H1 (cell line): Measurements from ENCODE around the gene NKAPD1. TPM values are rescaled to one million over a fixed set of nuclear protein-coding genes. Genes with fewer than 3 reads are reported as not detected.

ENCODE experiments used
- CTCF ChIA-PET: fragments of 300-600 bp; sonication (Branson Sonifier 250); formaldehyde crosslinking; loops from one replicate; lab custom pipeline; 2021; ENCODE audit not compliant: partially characterized antibody; lab: Charles Lee
- POLR2A ChIA-PET: fragments of 300-600 bp; sonication (Branson Sonifier 250); formaldehyde crosslinking; loops from one replicate; lab custom pipeline; 2021; ENCODE audit warnings: inconsistent platforms; ENCODE audit not compliant: partially characterized antibody; lab: Charles Lee
- DNase-seq, 2 experiments: peaks; one replicate each; pipeline versions ENCODE4 v3.0.0 to v3.0.0-alpha.2; 2010 to 2022; ENCODE audit warnings: low spot score in 2 of 2, low read depth in 1 of 2, mixed read lengths in 1 of 2
- FAIRE-seq: peaks from 2 replicates; lab custom pipeline; 2011; peaks lifted over from hg19 to GRCh38; lab: Jason Lieb, UNC
- H2AFZ ChIP-seq: 2 replicates; pipeline ENCODE4 v1.8.1; 2012; ENCODE audit warnings: low read length, inconsistent platforms
- H2AK5ac ChIP-seq: 2 replicates; pipeline ENCODE4 v1.6.1; 2013; ENCODE audit warnings: low read depth, low read length
- H2BK120ac ChIP-seq: replicated peaks from 2 replicates; pipeline ENCODE3; 2013; ENCODE audit warnings: low read depth, low read length, inconsistent platforms
- H2BK12ac ChIP-seq: 2 replicates; pipeline ENCODE4 v1.6.1; 2013; ENCODE audit warnings: low read depth, low read length
- H2BK15ac ChIP-seq: 2 replicates; pipeline ENCODE4 v1.6.1; 2013; ENCODE audit warnings: low read length
- H2BK20ac ChIP-seq: 2 replicates; pipeline ENCODE4 v1.6.1; 2013; ENCODE audit warnings: low read length
- H2BK5ac ChIP-seq: 2 replicates; pipeline ENCODE4 v1.6.1; 2013; ENCODE audit warnings: low read depth, low read length
- H3K14ac ChIP-seq: 2 replicates; pipeline ENCODE4 v1.6.1; 2013; ENCODE audit warnings: inconsistent platforms; ENCODE audit not compliant: insufficient read length
- H3K18ac ChIP-seq: 2 replicates; pipeline ENCODE4 v1.6.1; 2013; ENCODE audit warnings: low read length; ENCODE audit errors: extremely low read depth
- H3K23ac ChIP-seq: 2 replicates; pipeline ENCODE4 v1.6.1; 2013; ENCODE audit warnings: inconsistent platforms; ENCODE audit not compliant: insufficient read length
- H3K23me2 ChIP-seq: 2 replicates; pipeline ENCODE4 v1.6.1; 2013; ENCODE audit warnings: low read depth, low read length
- H3K27ac ChIP-seq: 2 replicates; pipeline ENCODE4 v1.6.1; 2011; ENCODE audit warnings: low read depth, low read length, inconsistent platforms
- H3K27me3 ChIP-seq, 4 experiments: replicated peaks in 1 of 4; 1 replicate in 1 of 4; 2 replicates in 3 of 4; pipeline versions ENCODE4 v1.6.1 to v1.8.1; 2011 to 2013; ENCODE audit warnings: low read length in 3 of 4, mild to moderate bottlenecking in 3 of 4, inconsistent platforms in 2 of 4, mixed read lengths in 2 of 4, moderate library complexity in 1 of 4; ENCODE audit not compliant: control insufficient read depth in 3 of 4, insufficient read depth in 3 of 4; ENCODE audit errors: extremely low read depth in 1 of 4
- H3K36me3 ChIP-seq, 4 experiments: 2 replicates each; pipeline versions ENCODE4 v1.6.1 to v1.8.1; 2011 to 2013; ENCODE audit warnings: mild to moderate bottlenecking in 4 of 4, low read length in 3 of 4, moderate library complexity in 2 of 4, control low read depth in 1 of 4, inconsistent platforms in 1 of 4; ENCODE audit not compliant: insufficient read depth in 4 of 4, control insufficient read depth in 2 of 4
- H3K4ac ChIP-seq: replicated peaks from 2 replicates; pipeline ENCODE3; 2013; ENCODE audit warnings: low read length, low read depth, mixed read lengths, inconsistent platforms; ENCODE audit not compliant: insufficient read length
- H3K4me1 ChIP-seq, 4 experiments: replicated peaks in 1 of 4; 1 replicate in 1 of 4; 2 replicates in 3 of 4; pipeline versions ENCODE4 v1.6.1 to v1.8.1; 2011 to 2013; ENCODE audit warnings: low read length in 3 of 4, inconsistent platforms in 2 of 4, mixed read lengths in 1 of 4; ENCODE audit not compliant: insufficient read depth in 4 of 4, control insufficient read depth in 3 of 4
- H3K4me2 ChIP-seq, 2 experiments: 2 replicates each; pipeline versions ENCODE4 v1.6.1 to v1.8.1; 2011 to 2013; ENCODE audit warnings: low read depth in 2 of 2, low read length in 2 of 2, control low read depth in 1 of 2, inconsistent platforms in 1 of 2, mild to moderate bottlenecking in 1 of 2; ENCODE audit not compliant: insufficient read depth in 1 of 2
- H3K4me3 ChIP-seq, 4 experiments: fragments of 200-600, 300-600 bp in 1 of 4; sonication (generic), shearing (Covaris generic), sonication (Bioruptor Twin) in 1 of 4; 2 replicates each; pipeline versions ENCODE4 v1.5.1 to v1.8.1; 2011 to 2016; ENCODE audit warnings: low read length in 4 of 4, low read depth in 3 of 4, control low read depth in 2 of 4, inconsistent platforms in 2 of 4, mild to moderate bottlenecking in 2 of 4, mixed read lengths in 1 of 4, moderate library complexity in 1 of 4; ENCODE audit not compliant: insufficient read depth in 2 of 4; ENCODE audit errors: extremely low read depth in 1 of 4
- H3K56ac ChIP-seq: replicated peaks from 2 replicates; pipeline ENCODE3; 2013; ENCODE audit warnings: low read depth, mild to moderate bottlenecking, mixed read lengths, low read length, inconsistent platforms; ENCODE audit not compliant: insufficient read length
- H3K79me1 ChIP-seq: 2 replicates; pipeline ENCODE4 v1.6.1; 2013; ENCODE audit warnings: low read depth, low read length, control low read depth
- H3K79me2 ChIP-seq, 2 experiments: 2 replicates each; pipeline versions ENCODE4 v1.6.1 to v1.8.1; 2012 to 2013; ENCODE audit warnings: low read length in 2 of 2, mild to moderate bottlenecking in 2 of 2, inconsistent platforms in 1 of 2; ENCODE audit not compliant: insufficient read depth in 2 of 2, control insufficient read depth in 1 of 2
- H3K9ac ChIP-seq, 4 experiments: replicated peaks in 1 of 4; 1 replicate in 1 of 4; 2 replicates in 3 of 4; pipeline versions ENCODE4 v1.6.1 to v1.8.1; 2011 to 2013; ENCODE audit warnings: low read depth in 3 of 4, low read length in 3 of 4, control low read depth in 2 of 4, mild to moderate bottlenecking in 2 of 4, moderate library complexity in 2 of 4, inconsistent platforms in 1 of 4; ENCODE audit errors: extremely low read depth in 1 of 4
- H3K9me3 ChIP-seq, 2 experiments: 2 replicates each; pipeline versions ENCODE4 v1.6.1 to v1.8.1; 2012 to 2013; ENCODE audit warnings: mild to moderate bottlenecking in 2 of 2, moderate library complexity in 2 of 2, control low read depth in 1 of 2, inconsistent platforms in 1 of 2, low read depth in 1 of 2, low read length in 1 of 2, mixed read lengths in 1 of 2; ENCODE audit not compliant: insufficient read depth in 2 of 2
- H4K20me1 ChIP-seq, 2 experiments: replicated peaks in 1 of 2; 2 replicates each; pipeline versions ENCODE3 to v1.8.1; 2011 to 2013; ENCODE audit warnings: inconsistent platforms in 2 of 2, low read length in 2 of 2, mild to moderate bottlenecking in 1 of 2; ENCODE audit not compliant: insufficient read depth in 2 of 2, control insufficient read depth in 1 of 2
- H4K5ac ChIP-seq: 2 replicates; pipeline ENCODE4 v1.6.1; 2013; ENCODE audit warnings: low read length, low read depth, mixed read lengths, inconsistent platforms; ENCODE audit not compliant: insufficient read length
- H4K8ac ChIP-seq: 2 replicates; pipeline ENCODE4 v1.8.0; 2013; ENCODE audit warnings: mild to moderate bottlenecking, moderate library complexity, low read length, inconsistent platforms; ENCODE audit not compliant: insufficient read depth; ENCODE audit errors: extremely low read depth
- H4K91ac ChIP-seq: replicated peaks from 2 replicates; pipeline ENCODE3; 2013; ENCODE audit warnings: low read length, mixed read lengths, inconsistent platforms; ENCODE audit not compliant: insufficient read length
- BCL11A ChIP-seq, 2 experiments: IDR thresholded peaks; one replicate each; pipeline ENCODE4 v1.6.1; 2011; ENCODE audit warnings: low read depth in 2 of 2, low read length in 2 of 2, mild to moderate bottlenecking in 2 of 2
- CBX8 ChIP-seq: fragments of 300-800, 300-1000 bp; sonication (generic); IDR thresholded peaks from 2 replicates; pipeline ENCODE4 v1.7.1; 2016; ENCODE audit warnings: low read depth, low read length, borderline replicate concordance
- JUN ChIP-seq: IDR thresholded peaks from 2 replicates; pipeline ENCODE4 v1.6.1; 2011; ENCODE audit warnings: low read depth, mild to moderate bottlenecking, improper control_type of control experiment, low read length
- KDM5A ChIP-seq: fragments of 200-600 bp; IDR thresholded peaks from 2 replicates; pipeline ENCODE4 v1.7.1; 2012; ENCODE audit warnings: mild to moderate bottlenecking, low read length, inconsistent platforms, mixed read lengths
- PHF8 ChIP-seq: fragments of 200-600 bp; sonication (generic); conservative IDR thresholded peaks from 2 replicates; pipeline ENCODE4 v1.7.1; 2012; ENCODE audit warnings: low read depth, mild to moderate bottlenecking, inconsistent platforms, low read length, moderate library complexity
- POU5F1 ChIP-seq: IDR thresholded peaks from 2 replicates; pipeline ENCODE4 v1.6.1; 2011; ENCODE audit warnings: low read depth, mild to moderate bottlenecking, low read length, moderate library complexity
- RAD21 ChIP-seq, 2 experiments: IDR thresholded peaks in 1 of 2; conservative IDR thresholded peaks in 1 of 2; 2 replicates each; pipeline ENCODE4 v1.6.1; 2011; ENCODE audit warnings: low read depth in 2 of 2, low read length in 2 of 2, improper control_type of control experiment in 1 of 2, inconsistent platforms in 1 of 2, mild to moderate bottlenecking in 1 of 2, moderate library complexity in 1 of 2
- RBBP5 ChIP-seq: IDR thresholded peaks from 2 replicates; pipeline ENCODE4 v1.7.1; 2012; ENCODE audit warnings: low read depth, mild to moderate bottlenecking, inconsistent platforms, low read length, moderate library complexity, borderline replicate concordance
- RFX5 ChIP-seq: IDR thresholded peaks from 2 replicates; pipeline ENCODE4 v1.6.1; 2011; ENCODE audit warnings: low read depth, low read length, improper control_type of control experiment, borderline replicate concordance
- RNF2 ChIP-seq: fragments of 200-900, 300-1000 bp; sonication (generic); IDR thresholded peaks from 2 replicates; pipeline ENCODE4 v1.7.1; 2016; ENCODE audit warnings: borderline replicate concordance, low read depth, mild to moderate bottlenecking, antibody characterized with exemption, low read length; ENCODE audit not compliant: poor library complexity, severe bottlenecking; ENCODE audit errors: missing control alignments
- RXRA ChIP-seq: IDR thresholded peaks from 2 replicates; pipeline ENCODE4 v1.6.1; 2011; ENCODE audit warnings: low read depth, mild to moderate bottlenecking, low read length, moderate library complexity; ENCODE audit not compliant: insufficient read depth
- SIN3A ChIP-seq, 2 experiments: IDR thresholded peaks in 1 of 2; conservative IDR thresholded peaks in 1 of 2; 2 replicates each; pipeline ENCODE4 v1.6.1; 2011 to 2012; ENCODE audit warnings: low read length in 2 of 2, improper control_type of control experiment in 1 of 2, low read depth in 1 of 2, mild to moderate bottlenecking in 1 of 2
- TEAD4 ChIP-seq: IDR thresholded peaks from 2 replicates; pipeline ENCODE4 v1.6.1; 2012; ENCODE audit warnings: low read depth, low read length, inconsistent platforms, mixed read lengths
- WGBS, 2 experiments: shearing (Covaris generic) in 1 of 2; methylation state at CpG; one replicate each; pipeline versions ENCODE4 v1.1.6 to v1.1.7; 2013 to 2015; ENCODE audit warnings: low lambda C conversion rate in 2 of 2, mixed read lengths in 2 of 2, inconsistent platforms in 1 of 2, low coverage in 1 of 2, missing lambda C conversion rate in 1 of 2; ENCODE audit not compliant: insufficient replicate concordance in 2 of 2, insufficient coverage in 1 of 2, insufficient read length in 1 of 2; ENCODE audit errors: extremely low coverage in 1 of 2, missing lambda C conversion rate in 1 of 2; 5-methylcytosine and 5-hydroxymethylcytosine counted together
- polyA plus RNA-seq, 7 experiments: library from polyadenylated mRNA; depleted of rRNA in 3 of 7; stranded (reverse) in 5 of 7; unstranded in 2 of 7; fragments of >200 nt in 5 of 7; fragments of 200-250 nt in 2 of 7; gene quantifications; 1 replicate in 5 of 7; 2 replicates in 1 of 7; 4 replicates in 1 of 7; pipeline versions ENCODE4 v1.2.1 to v1.2.3, GENCODE V29; 2011 to 2013; ENCODE audit warnings: missing spikeins in 2 of 7, mixed read lengths in 2 of 7
- total RNA-seq: library from RNA; stranded (reverse); fragmentation: NEBNext Ultra II Directional; extraction: Animal tissue kit (Norgen Biotek cat#: 25700); gene quantifications from 2 replicates; pipeline ENCODE4 v1.2.1, GENCODE V29; 2021

Gene NKAPD1
- total and polyA plus RNA-seq, 2 of the 8 experiments (the other 6 are each of a cell fraction or from before 2014, with no cell fraction given): 6.7 to 16.7 TPM

GRCh38 chr11:112050721-112051120, 23.4 kb upstream of the NKAPD1 start:
- H3K23me2 ChIP-seq: no peaks in the 10 kb centered on the region
- H3K4me2 ChIP-seq: no peak overlapping the region
- H4K20me1 ChIP-seq: no peaks in the 10 kb centered on the region
- H2BK120ac ChIP-seq: no peak overlapping the region
- H3K4me1 ChIP-seq: no peaks in the 10 kb centered on the region
- H3K14ac ChIP-seq: no peak overlapping the region
- no peak overlapping the region for H3K18ac ChIP-seq
- H3K23ac ChIP-seq: no peak overlapping the region
- 96% methylated on average over 3 of the region's 3 CpGs; no CpG with 5 or more reads in 1 of the 2 experiments for WGBS, 2 experiments
- no peak overlapping the region for H3K56ac ChIP-seq
- H3K4me3 ChIP-seq: no peak overlapping the region
- CTCF ChIA-PET: no interaction called here
- H2BK20ac ChIP-seq: no peak overlapping the region
- H4K8ac ChIP-seq: no peak overlapping the region
- H3K79me1 ChIP-seq: no peaks in the 10 kb centered on the region
- H3K27ac ChIP-seq: no peak overlapping the region
- POLR2A ChIA-PET: interaction anchor here (0.6 to 2.5 kb wide), 3 partner anchors 8 to 11 kb away, joined by 3 to 8 read pairs (median 3); no protein-coding TSS in a partner anchor
- H3K27me3 ChIP-seq: no peaks in the 10 kb centered on the region
- H4K5ac ChIP-seq: no peak overlapping the region
- H4K91ac ChIP-seq: no peak overlapping the region
- H2BK12ac ChIP-seq: no peak overlapping the region
- no peak overlapping the region for H3K9ac ChIP-seq
- H2AFZ ChIP-seq: no peak overlapping the region
- H2AK5ac ChIP-seq: no peak overlapping the region
- H3K9me3 ChIP-seq: no peaks in the 10 kb centered on the region
- peaks cover 0 to 2% of the 10 kb centered on the region in 2 experiments; a peak in 2 of 4 replicates for H3K79me2 ChIP-seq
- no peak overlapping the region for H3K4ac ChIP-seq
- DNase-seq: no peak
- peaks cover 3 to 49% (median 22%) of the 10 kb centered on the region in 4 experiments; a peak in 6 of 8 replicates for H3K36me3 ChIP-seq
- no peak for FAIRE-seq
- H2BK15ac ChIP-seq: no peak overlapping the region
- no peak overlapping the region for H2BK5ac ChIP-seq
- TF ChIP-seq TEAD4: no peak
- no peak for TF ChIP-seq RAD21 (IDR thresholded peaks at IDR 0.05 in 1 of 2, conservative IDR thresholded peaks at IDR 0.05 in 1 of 2; ENCODE audit: low read depth in 2 of 2, low read length in 2 of 2)
- no peak for TF ChIP-seq KDM5A
- TF ChIP-seq JUN: no peak
- TF ChIP-seq PHF8: no peak
- TF ChIP-seq POU5F1: no peak
- TF ChIP-seq RNF2: no peak
- no peak for TF ChIP-seq BCL11A (IDR thresholded peaks at IDR 0.05; ENCODE audit: low read depth in 2 of 2, low read length in 2 of 2)
- TF ChIP-seq SIN3A (conservative IDR thresholded peaks at IDR 0.05 in 1 of 2, IDR thresholded peaks at IDR 0.05 in 1 of 2; ENCODE audit: low read depth in 1 of 2, low read length in 2 of 2): no peak
- TF ChIP-seq RBBP5: no peak
- TF ChIP-seq RFX5: no peak
- TF ChIP-seq CBX8: no peak
- TF ChIP-seq RXRA: no peak
